NCI-H345 treated with DMSO at 0.1 percent for 48 hours (cell line): Measurements from ENCODE around the gene PRIMPOL.
"Not testable (repeated sequence)": the region's sequence is repeated elsewhere in the genome, so short reads cannot be mapped to it uniquely, and the experiment has no call there.

Experiments
- DNase-seq: peaks from one replicate; lab custom pipeline; 2025; ENCODE audit not compliant: unreplicated experiment; lab: John Stamatoyannopoulos, UW

PRIMPOL gene

GRCh38 chr4:184702114-184702513 is 52.6 kb downstream of the PRIMPOL start:
- no peak for DNase-seq

- no peak for DNase-seq
These were observed 56.2 kb downstream of the PRIMPOL start for GRCh38 chr4:184705692-184706091.

GRCh38 chr4:184706453-184706852 is 56.9 kb downstream of the PRIMPOL start:
- DNase-seq = no peak

- no peak for DNase-seq
These were observed 62.8 kb downstream of the PRIMPOL start for GRCh38 chr4:184712322-184712721.

GRCh38 chr4:184713887-184714286 is 64.3 kb downstream of the PRIMPOL start:
- DNase-seq = no peak

GRCh38 chr4:184715526-184715925 is 66.0 kb downstream of the PRIMPOL start:
- no peak for DNase-seq

- no peak for DNase-seq
These were observed 69.9 kb downstream of the PRIMPOL start for GRCh38 chr4:184719407-184719806.

- no peak for DNase-seq
These were observed 71.7 kb downstream of the PRIMPOL start for GRCh38 chr4:184721254-184721653.

GRCh38 chr4:184722798-184723197 is 73.3 kb downstream of the PRIMPOL start:
- DNase-seq = no peak

- no peak for DNase-seq
These were observed 77.9 kb downstream of the PRIMPOL start for GRCh38 chr4:184727430-184727829.

GRCh38 chr4:184728858-184729257 is 79.3 kb downstream of the PRIMPOL start:
- no peak for DNase-seq

- no peak for DNase-seq
These were observed 80.4 kb downstream of the PRIMPOL start for GRCh38 chr4:184729946-184730345.

- no peak for DNase-seq
These were observed 81.5 kb downstream of the PRIMPOL start for GRCh38 chr4:184731056-184731455.

- DNase-seq = no peak
These were observed 82.6 kb downstream of the PRIMPOL start for GRCh38 chr4:184732126-184732525.

- peak; percentile 93 for DNase-seq
These were observed 84.4 kb downstream of the PRIMPOL start, which contains the start of gene CENPU for GRCh38 chr4:184733654-184734524. TSS of gene CENPU (minus strand) at chr4:184734096. CDS start at chr4:184734062, 34 bp downstream.

- DNase-seq = peak; percentile 8
These were observed 85.2 kb downstream of the PRIMPOL start for GRCh38 chr4:184734758-184735157.

GRCh38 chr4:184739575-184739974 is 90.0 kb downstream of the PRIMPOL start:
- DNase-seq = not testable (repeated sequence)

- DNase-seq = no peak
These were observed 91.4 kb downstream of the PRIMPOL start for GRCh38 chr4:184740980-184741391.

GRCh38 chr4:184741651-184742050 is 92.1 kb downstream of the PRIMPOL start:
- not testable (repeated sequence) for DNase-seq

GRCh38 chr4:184743650-184744049 is 94.1 kb downstream of the PRIMPOL start:
- DNase-seq = no peak

GRCh38 chr4:184744236-184744635 is 94.7 kb downstream of the PRIMPOL start:
- DNase-seq = no peak
